ENCODE measurements around the gene KSR2. TPM values are rescaled to one million over a fixed set of nuclear protein-coding genes. Genes with fewer than 3 reads are reported as not detected.
A peak's percentile ranks its signal among the peaks of the same experiment; 100 is the strongest.
"Not testable (repeated sequence)": the region's sequence is repeated elsewhere in the genome, so short reads cannot be mapped to it uniquely, and the experiment has no call there.

KSR2 gene
- total RNA-seq, 2 donors from 2014 or later, result 0.05 TPM; not detected in 1

- DNase-seq (ENCODE audit: low spot score), result peak; percentile 94
- intact Hi-C loops (cut with DNase I), result loop anchor here in 1 of 2 donors (2.0 to 5.0 kb wide), 2 partner anchors 470 to 625 kb away; no protein-coding TSS in a partner anchor
Measured at GRCh38 chr12:117836999-117837736, 131.6 kb downstream of the KSR2 start.

- intact Hi-C loops (cut with DNase I), result loop anchor here in 1 of 2 donors (2.0 to 5.0 kb wide), 2 partner anchors 470 to 624 kb away; no protein-coding TSS in a partner anchor
- no peak for DNase-seq (ENCODE audit: low spot score)
Measured at GRCh38 chr12:117836476-117836875, 132.3 kb downstream of the KSR2 start.

GRCh38 chr12:117835156-117835555 is 133.6 kb downstream of the KSR2 start:
- no peak for DNase-seq (ENCODE audit: low spot score)
- intact Hi-C loops (cut with DNase I), result loop anchor here (2.0 to 5.0 kb wide), 2 partner anchors 470 to 623 kb away; no protein-coding TSS in a partner anchor

- intact Hi-C loops (cut with DNase I), result no loop called here
- DNase-seq (ENCODE audit: low spot score), result no peak
Measured at GRCh38 chr12:117832459-117833457, 136.0 kb downstream of the KSR2 start.

GRCh38 chr12:117830471-117830870 is 138.3 kb downstream of the KSR2 start:
- DNase-seq (ENCODE audit: low spot score), result no peak
- intact Hi-C loops (cut with DNase I), result no loop called here

GRCh38 chr12:117829108-117829507 is 139.7 kb downstream of the KSR2 start:
- intact Hi-C loops (cut with DNase I), result no loop called here
- no peak for DNase-seq (ENCODE audit: low spot score)

GRCh38 chr12:117827660-117828059 is 141.1 kb downstream of the KSR2 start:
- DNase-seq (ENCODE audit: low spot score), result no peak
- intact Hi-C loops (cut with DNase I), result no loop called here

GRCh38 chr12:117825827-117826226 is 143.0 kb downstream of the KSR2 start:
- DNase-seq (ENCODE audit: low spot score), result no peak

GRCh38 chr12:117821480-117822175 is 147.2 kb downstream of the KSR2 start:
- intact Hi-C loops (cut with DNase I), result no loop called here
- DNase-seq (ENCODE audit: low spot score), result no peak

More at GRCh38 chr12:117825827-117826226, 143.0 kb downstream of the KSR2 start:
- intact Hi-C loops (cut with DNase I), result no loop called here

- intact Hi-C loops (cut with DNase I), result no loop called here
Measured at GRCh38 chr12:117820216-117820907, 148.4 kb downstream of the KSR2 start.

GRCh38 chr12:117819160-117819559 is 149.6 kb downstream of the KSR2 start:
- DNase-seq (ENCODE audit: low spot score), result no peak
- intact Hi-C loops (cut with DNase I), result no loop called here

More at GRCh38 chr12:117820216-117820907, 148.4 kb downstream of the KSR2 start:
- no peak for DNase-seq (ENCODE audit: low spot score)

- intact Hi-C loops (cut with DNase I), result no loop called here
- no peak for DNase-seq (ENCODE audit: low spot score)
Measured at GRCh38 chr12:117818400-117818799, 150.4 kb downstream of the KSR2 start.

- intact Hi-C loops (cut with DNase I), result no loop called here
- no peak for DNase-seq (ENCODE audit: low spot score)
Measured at GRCh38 chr12:117809509-117809908, 159.3 kb downstream of the KSR2 start.

GRCh38 chr12:117807946-117808345 is 160.8 kb downstream of the KSR2 start:
- DNase-seq (ENCODE audit: low spot score), result no peak
- intact Hi-C loops (cut with DNase I), result no loop called here

- no peak for DNase-seq (ENCODE audit: low spot score)
- intact Hi-C loops (cut with DNase I), result no loop called here
Measured at GRCh38 chr12:117807355-117807754, 161.4 kb downstream of the KSR2 start.

GRCh38 chr12:117805865-117806264 is 162.9 kb downstream of the KSR2 start:
- intact Hi-C loops (cut with DNase I), result no loop called here

GRCh38 chr12:117803001-117803400 is 165.8 kb downstream of the KSR2 start:
- intact Hi-C loops (cut with DNase I), result no loop called here
- no peak for DNase-seq (ENCODE audit: low spot score)

More at GRCh38 chr12:117805865-117806264, 162.9 kb downstream of the KSR2 start:
- DNase-seq (ENCODE audit: low spot score), result no peak

- DNase-seq (ENCODE audit: low spot score); intact Hi-C loops (cut with DNase I): not testable (repeated sequence)
Measured at GRCh38 chr12:117800711-117801110, 168.1 kb downstream of the KSR2 start.

- DNase-seq (ENCODE audit: low spot score), result no peak
- intact Hi-C loops (cut with DNase I), result no loop called here
Measured at GRCh38 chr12:117797202-117797601, 171.6 kb downstream of the KSR2 start.
